Hematopoietic multipotent progenitor cell (in vitro differentiated cells): ENCODE measurements around the gene USP30. TPM values are rescaled to one million over a fixed set of nuclear protein-coding genes. Genes with fewer than 3 reads are reported as not detected.

Experiments used
- DNase-seq, 3 donors: peaks; one replicate each; pipeline ENCODE4 v3.0.0-alpha.2; 2011 to 2015; ENCODE audit warnings: low read depth in 2 of 3, low spot score in 2 of 3
- small RNA-seq: library from RNA; depleted of rRNA; stranded (forward); fragments of <200 nt; gene quantifications from one replicate; pipeline ENCODE3, GENCODE V24; 2012
- total RNA-seq: library from RNA; depleted of rRNA; stranded (reverse); fragments of >200 nt; gene quantifications from one replicate; pipeline ENCODE4 v1.2.3, GENCODE V29; 2012

USP30 gene
- total RNA-seq, 1 donor, result 27.2 TPM

DNA sequence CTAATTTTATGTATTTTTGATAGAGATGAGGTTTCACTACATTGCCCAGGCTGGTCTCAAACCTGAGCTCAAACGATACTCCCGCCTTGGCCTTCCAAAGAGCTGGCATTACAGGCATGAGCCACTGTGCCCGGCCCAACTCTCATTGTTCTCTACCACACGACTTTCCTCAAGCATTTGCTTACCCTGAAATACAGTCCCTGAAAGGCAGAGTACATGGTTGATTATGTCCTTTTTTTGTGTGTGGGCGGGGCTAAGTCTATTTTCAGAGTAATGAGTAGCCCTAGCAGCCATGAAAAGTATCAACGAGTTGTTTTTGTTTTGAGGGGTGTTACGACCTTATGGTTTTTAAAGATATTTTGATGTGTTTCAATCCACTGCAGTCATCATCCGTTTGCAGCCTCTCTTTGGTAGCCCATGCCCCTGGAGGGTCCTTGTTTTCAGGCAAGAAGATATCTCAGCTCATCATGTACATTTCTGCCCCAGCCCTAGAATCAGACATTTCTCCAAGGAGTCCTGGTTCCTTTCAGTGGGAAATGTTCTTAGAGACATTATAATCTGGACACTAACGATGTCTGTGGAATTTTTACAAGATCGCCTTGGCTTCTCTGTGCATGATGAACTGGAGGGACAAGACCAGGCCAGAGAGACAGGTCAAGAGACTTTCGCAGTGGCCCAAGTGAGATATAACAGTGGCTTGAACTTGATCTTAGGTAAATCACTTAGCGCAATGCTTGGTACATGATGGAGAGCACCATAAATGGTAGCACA is 72.7 kb downstream of the USP30 start:
- DNase-seq, result no peak

- DNase-seq, result no peak
These were observed 73.4 kb downstream of the USP30 start for GRCh38 chr12:109125791-109126190.

GRCh38 chr12:109126784-109127183 is 74.4 kb downstream of the USP30 start:
- DNase-seq, result no peak

DNA sequence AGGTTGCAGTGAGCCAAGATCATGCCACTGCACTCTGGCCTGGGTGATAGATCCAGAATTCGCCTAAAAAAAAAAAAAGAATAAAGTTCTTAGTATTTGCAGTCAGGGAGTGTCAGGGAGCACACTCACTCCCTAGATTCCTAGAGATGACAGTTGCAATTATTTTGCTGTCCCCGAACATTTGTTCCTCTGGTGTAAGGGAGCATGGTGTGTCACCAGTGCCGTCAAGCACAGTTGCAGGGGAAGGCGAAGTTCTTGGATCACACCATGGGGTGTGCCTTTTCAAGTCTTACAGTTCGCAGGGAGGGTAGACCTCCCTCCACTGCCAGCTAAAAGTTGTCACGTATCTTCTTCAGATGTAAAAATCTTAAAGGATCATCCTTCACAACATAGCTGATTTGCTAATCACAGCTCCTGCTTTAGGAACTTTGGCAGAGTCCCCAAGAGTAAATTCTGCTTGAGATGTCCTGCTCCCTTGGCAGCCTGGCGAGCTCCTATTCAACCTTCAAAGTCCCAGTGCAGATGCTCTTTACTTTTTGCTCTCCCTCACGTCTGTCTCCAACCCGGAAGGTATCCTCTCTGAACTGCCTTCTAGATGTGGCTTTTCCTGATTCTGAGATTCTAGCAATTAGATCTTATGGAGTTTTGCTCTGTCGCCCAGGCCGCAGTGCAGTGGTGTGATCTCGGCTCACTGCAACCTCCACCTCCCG is 75.3 kb downstream of the USP30 start:
- DNase-seq, result no peak

DNA sequence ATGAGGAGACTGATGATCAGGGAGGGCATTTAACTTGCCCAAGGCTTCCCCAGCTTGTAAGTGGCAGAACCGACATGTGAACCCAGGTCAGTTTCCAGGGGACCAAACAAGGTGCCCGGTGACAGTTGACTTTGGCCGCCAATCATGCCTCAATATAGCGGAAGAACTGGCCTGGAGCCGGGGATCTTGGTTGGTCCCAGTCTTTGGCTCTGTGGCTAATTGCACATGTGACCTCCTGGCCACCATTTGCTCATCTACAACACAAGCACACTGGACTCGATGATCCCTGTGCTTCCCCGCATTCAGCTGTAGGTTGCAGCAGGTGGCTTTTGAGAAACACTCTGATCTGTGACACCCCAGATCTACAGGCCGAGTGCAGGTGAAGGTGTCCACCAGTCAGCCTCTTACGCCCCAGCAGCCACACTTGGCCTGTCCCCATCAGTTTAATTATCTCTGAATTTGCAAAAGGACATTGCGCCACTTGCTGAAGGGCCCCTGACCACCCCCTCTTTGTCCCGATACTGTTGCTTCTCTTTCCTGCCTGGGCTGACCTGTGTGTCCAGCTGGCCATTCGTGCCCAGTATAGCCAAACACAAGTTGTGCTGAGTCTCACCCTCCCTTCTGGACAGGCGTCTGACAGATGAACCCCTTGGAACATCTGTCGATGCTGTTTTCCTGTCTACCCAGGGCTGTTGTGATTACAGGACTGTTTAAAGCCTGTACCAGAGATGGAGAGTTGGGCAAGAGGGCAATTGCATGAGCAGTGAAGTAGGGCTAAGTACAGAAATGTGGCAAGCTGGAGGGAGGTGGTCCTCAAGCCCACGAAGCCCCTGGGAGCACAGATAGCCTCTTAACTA is 78.1 kb downstream of the USP30 start:
- no peak for DNase-seq

DNA sequence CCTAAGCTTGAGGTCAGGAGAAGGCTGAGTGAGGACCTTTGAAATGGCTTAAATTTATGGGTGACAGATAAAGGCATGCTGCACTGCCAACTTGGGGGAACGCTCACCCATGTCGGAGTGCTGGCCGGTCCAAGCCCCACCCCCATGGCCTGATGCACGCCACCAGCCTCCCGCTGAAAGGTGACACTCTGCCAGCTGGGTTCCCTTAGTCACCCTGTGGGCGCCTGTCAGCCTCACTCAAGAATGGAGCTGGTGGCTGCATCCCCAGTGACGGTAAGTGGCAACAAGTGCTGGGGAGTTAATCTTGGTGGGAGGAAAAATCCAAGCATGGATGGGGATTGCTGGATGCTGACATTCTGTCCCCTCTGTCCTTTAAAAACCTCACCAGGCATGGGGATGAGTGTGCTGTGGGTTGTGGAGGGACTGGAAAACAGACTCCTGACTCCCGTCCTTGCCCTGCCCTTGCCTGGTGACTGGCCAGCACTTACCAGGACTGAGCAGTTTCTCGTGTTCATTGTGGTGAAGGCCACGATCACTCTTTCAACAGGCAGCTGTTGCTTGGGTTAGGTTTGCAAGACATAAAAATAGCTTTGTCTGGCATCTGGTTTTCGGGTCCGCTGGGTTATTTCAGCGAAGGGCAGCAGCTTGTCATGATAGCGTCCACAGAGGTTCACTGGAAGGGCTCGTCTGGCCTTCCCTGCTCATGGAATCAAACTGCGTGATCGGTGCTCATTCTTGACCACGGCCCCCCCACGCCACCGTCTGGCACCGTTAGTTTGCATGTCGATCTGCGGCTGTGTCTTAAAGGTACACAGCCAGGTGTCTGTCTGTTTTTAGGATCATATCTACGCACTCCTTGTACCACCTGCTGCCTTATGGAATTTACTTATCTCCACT is 79.0 kb downstream of the USP30 start:
- DNase-seq, result no peak

- no peak for DNase-seq
These were observed 82.0 kb downstream of the USP30 start for GRCh38 chr12:109134186-109134917.

- DNase-seq, result no peak
These were observed 84.7 kb downstream of the USP30 start for GRCh38 chr12:109137055-109137454.

Small RNA genes lying within 50 kb of the gene (small RNA-seq; reads per million reads assigned to genes)
- gene AC190387.1, result not detected
- not detected for gene RNA5SP372

Other genes with a start within 250 kb of the USP30 start
- gene SSH1, start 195.0 kb upstream of the USP30 start, total RNA-seq, result 10.8 TPM
- gene DAO, start 172.5 kb upstream of the USP30 start, total RNA-seq, result not detected
- gene SVOP, start 31.5 kb upstream of the USP30 start, total RNA-seq, result under 0.01 TPM
- 22.6 TPM for gene ALKBH2, start 40.9 kb downstream of the USP30 start, total RNA-seq
- 28.3 TPM for gene UNG, start 45.0 kb downstream of the USP30 start, total RNA-seq
- 28.8 TPM for gene ACACB, start 64.0 kb downstream of the USP30 start, total RNA-seq